ENCODE results near the gene FHIP1B.
"Not testable (repeated sequence)": the region's sequence is repeated elsewhere in the genome, so short reads cannot be mapped to it uniquely, and the experiment has no call there.

FHIP1B gene

DNA sequence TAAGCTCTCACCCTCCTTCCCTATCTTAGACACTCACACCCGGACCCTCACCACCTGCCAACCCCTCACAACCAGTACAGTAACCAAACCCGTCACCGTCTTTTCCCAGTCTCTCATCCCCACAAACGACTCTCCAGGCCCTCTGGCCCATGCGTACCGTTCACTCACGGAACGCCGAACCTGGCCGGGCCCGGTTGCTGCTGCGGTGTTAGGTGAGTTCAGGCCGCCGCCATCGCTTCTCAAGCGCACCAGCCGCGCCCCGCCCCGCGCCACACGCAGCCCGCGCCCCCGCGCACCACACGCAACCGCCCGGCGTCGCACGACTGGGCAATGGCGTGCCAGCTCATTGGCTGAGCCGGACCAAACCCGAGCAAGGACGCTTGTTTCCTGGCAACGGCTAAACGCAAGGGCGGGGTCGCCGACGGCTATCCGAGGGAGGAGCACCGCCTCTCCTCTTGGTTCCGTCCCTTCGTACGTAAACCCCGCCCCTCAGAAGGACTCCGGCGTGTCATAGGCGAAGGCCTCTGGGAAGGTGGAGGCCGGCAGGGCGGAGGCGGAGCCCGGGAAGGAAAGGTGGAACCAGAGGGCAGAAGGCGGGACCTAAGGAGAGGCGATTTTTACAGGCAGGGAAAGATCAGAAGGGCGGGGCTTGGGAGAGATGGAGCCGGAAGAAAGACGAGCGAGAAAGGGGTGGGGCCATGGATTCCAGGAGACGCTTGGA is at the start of gene FHIP1B:
Gene FHIP1B (minus strand): TSS at position 250 of the 721 bp plus-strand sequence. CDS start 10,120 bp downstream, outside the sequence.
- DNase-seq (ENCODE audit: low read depth): peak; percentile 99

DNA sequence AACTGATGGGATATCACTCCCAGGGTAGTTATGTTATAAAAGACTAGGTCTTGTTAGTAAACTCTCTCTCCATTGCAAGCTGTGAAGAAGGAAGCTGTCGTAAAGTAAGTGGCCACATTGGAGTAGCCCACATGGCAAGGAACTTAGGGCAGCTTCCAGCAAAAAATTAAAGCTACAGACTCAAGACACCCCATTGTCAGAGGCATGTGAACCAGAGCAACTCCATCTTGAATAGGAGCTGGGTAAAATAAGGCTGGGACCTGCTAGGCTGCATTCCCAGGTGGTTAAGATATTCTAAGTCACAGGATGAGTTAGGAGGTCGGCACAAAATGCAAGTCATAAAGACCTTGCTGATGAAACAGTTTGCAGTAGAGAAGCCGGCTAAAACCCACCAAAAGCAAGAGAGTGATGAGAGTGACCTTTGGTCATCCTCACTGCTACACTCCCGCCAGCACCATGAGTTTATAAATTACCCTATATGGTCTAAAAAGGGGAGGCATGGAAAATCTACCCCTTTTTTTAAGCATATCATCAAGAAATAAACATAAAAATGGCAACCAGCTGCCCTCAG is 49.1 kb upstream of the FHIP1B start:
- no peak for DNase-seq (ENCODE audit: low read depth)

DNA sequence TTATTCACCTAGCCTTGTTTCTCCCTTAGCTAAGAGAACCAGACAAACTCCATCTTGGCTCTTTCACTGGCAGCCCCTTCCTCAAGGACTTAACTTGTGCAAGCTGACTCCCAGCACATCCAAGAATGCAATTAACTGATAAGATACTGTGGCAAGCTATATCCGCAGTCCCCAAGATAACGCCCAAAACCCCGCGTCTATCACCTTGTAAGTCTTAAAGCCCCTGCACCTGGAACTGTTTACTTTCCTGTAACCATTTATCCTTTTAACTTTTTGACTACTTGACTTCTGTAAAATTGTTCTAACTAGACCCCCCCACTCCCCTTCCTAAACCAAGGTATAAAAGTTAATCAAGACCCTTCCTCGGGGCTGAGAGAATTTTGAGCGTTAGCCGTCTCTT is 46.4 kb upstream of the FHIP1B start:
- not testable (repeated sequence) for DNase-seq (ENCODE audit: low read depth)

- no peak for DNase-seq (ENCODE audit: low read depth)
These were observed 38.8 kb upstream of the FHIP1B start for GRCh38 chr11:6273188-6273587.

- DNase-seq (ENCODE audit: low read depth): no peak
These were observed 37.2 kb upstream of the FHIP1B start for GRCh38 chr11:6271598-6271997.

DNA sequence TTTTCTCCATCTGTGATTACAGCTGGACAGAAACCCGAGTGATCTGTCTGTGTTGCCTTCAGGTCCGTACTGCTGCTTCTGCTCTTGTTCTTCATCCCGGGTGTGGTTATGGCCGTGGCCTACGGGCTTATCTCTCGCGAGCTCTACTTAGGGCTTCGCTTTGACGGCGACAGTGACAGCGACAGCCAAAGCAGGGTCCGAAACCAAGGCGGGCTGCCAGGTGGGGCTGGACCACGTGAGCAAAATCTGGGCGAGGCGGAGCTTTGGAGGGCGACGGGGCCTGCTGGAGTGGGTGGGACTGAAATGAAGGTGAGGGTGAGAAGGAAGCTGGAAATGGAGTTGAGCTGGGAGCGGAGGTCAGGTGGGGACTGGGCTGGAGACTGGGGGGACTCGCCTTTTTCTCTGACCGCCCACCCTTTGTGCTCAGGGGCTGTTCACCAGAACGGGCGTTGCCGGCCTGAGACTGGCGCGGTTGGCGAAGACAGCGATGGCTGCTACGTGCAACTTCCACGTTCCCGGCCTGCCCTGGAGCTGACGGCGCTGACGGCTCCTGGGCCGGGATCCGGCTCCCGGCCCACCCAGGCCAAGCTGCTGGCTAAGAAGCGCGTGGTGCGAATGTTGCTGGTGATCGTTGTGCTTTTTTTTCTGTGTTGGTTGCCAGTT is 36.3 kb upstream of the FHIP1B start:
- DNase-seq (ENCODE audit: low read depth): no peak

- no peak for DNase-seq (ENCODE audit: low read depth)
These were observed 35.6 kb upstream of the FHIP1B start for GRCh38 chr11:6269994-6270393.

- no peak for DNase-seq (ENCODE audit: low read depth)
These were observed 34.4 kb upstream of the FHIP1B start for GRCh38 chr11:6268820-6269219.

DNA sequence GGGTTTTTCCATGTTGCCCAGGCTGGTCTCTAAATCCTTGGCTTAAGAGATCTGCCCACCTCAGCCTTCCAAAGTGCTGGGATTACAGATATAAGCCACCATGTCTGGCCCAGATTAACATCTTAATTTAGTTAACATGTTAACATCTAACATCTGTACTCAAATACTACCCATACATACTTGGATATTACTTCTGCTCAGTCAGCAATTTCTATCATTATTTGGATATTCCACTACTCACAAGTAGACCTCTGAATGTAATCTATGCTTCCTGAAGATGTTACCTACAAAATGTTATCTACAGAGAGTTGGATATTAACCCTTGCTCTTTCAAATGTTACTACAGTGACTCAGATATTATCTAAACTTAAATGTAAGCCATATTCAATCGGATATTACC is 29.2 kb upstream of the FHIP1B start:
- DNase-seq (ENCODE audit: low read depth): no peak

- no peak for DNase-seq (ENCODE audit: low read depth)
These were observed 25.8 kb upstream of the FHIP1B start for GRCh38 chr11:6260207-6260726.

DNA sequence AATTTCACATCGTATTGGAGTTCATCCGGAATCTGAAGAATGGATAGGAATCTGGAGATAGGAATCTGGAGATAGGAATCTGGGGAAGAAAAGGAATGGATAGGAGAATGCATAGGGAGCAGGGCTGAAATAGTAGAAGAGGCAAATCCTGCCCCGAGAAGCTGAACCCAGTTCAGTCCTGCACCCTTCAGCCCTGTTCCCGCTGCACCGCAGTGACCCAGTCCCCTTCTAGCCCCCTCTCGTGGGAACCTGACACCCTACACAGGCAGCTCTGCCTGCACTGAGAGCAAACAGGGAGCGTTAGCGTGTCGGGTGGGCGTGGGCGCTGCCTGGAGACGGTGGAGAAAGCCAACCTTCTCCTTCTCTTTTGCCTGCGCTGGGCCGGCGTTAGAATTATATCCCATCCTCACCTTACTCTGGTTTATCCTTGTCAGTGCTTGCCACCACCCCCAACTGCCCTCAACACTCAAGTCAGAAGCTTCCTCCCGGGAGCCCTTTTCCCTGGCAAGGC is 24.2 kb upstream of the FHIP1B start:
- DNase-seq (ENCODE audit: low read depth): no peak

DNA sequence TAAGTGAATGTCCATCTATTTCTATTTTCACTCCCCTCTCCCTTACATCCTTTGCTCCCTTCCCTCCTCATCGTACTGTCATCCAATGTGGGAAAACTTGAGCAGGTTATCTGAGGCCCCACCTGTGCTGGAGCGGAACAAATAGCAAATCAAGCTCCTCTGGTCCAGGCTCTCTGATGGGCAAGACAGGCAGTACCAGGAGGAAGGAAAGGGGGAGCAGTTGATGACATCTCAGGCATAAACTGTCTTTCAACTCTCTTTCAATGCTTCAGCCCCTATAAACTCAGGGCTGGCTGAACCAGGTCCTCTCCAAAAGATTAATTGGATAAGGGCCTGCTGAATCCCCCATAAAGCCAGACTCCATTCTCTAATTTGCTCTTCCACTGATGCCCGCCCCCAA is 23.7 kb upstream of the FHIP1B start:
- DNase-seq (ENCODE audit: low read depth): no peak

DNA sequence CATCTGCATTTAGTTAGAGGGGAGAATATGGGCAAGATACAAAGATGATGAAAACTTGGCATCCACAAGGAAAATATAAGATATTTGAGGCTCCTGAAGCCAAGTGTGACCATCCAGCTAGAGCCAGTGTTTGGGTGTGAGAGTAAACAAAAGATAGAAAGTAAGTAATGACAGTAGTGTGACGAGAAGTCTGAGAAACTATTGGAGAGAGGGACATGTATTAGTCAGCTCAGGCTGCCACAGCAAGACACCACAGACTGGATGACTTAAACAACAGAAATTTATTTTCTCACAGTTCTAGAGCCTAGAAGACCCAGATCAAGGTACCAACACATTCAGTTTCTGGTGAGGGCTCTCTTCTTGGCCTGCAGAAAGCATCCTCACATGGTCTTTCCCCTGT is 18.8 kb upstream of the FHIP1B start:
- DNase-seq (ENCODE audit: low read depth): no peak

DNA sequence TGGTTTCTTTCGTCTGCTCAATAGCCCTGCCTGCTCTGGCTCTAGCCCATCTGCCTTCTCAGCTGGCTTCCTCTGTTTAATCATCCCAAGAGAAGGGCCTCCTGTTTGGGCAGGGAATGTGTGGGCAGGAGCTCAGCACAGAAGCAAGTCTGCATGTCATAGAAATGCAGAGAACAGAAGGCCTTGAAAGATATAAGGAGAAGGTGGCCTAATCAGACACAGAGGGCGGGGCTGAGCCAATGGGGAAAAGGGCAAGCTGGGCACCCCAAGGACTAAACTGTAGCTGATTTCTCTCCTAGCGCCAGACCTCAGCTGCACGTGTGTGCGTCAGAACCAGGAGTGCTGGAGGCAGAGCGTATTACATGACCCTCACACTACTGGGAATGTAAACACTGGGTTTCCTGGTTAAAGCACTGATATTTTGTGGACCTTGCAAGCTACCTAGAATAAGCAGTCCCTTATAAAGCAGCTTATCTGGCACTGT is 17.6 kb upstream of the FHIP1B start:
- DNase-seq (ENCODE audit: low read depth): no peak

- DNase-seq (ENCODE audit: low read depth): no peak
These were observed 16.8 kb upstream of the FHIP1B start for GRCh38 chr11:6251120-6251733.

DNA sequence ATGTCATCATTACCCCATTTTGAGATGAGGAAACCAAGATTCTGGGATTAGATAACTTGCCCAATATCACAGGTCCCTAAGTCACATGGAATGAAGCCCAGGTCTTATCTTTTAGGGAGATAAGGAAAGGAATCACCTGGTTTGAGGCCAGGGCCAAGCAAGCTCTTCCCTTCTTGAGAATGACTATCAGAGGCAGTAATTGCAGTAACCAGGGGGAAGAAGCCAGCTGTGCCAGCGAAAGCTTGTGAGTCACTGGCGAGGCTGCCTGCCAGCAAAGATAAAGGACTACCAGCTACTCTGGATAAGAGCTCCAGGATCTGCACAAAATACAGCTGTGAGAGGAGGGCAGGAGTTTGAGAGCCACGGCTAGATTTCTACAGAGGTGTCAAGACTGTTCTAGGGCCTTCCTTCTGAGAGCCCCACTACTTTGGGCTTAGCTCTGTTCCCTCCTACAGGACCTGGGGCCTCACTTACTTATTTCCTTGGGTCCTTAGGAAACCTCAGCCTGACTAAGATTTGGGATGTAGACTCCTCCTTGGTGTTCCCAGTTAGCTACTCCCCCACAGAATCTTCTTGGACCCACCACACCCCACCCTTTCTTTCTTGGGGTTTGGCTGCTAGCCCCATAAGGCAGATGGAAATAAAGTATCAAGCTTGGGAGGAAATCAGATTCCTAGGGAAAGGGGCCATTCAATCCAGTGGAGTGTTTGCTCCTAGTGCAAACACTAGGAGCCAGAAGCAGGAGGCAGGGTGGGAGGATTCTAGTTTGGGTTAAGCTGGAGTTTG is 15.5 kb upstream of the FHIP1B start:
- no peak for DNase-seq (ENCODE audit: low read depth)

GRCh38 chr11:6248897-6249296 is 14.5 kb upstream of the FHIP1B start:
- not testable (repeated sequence) for DNase-seq (ENCODE audit: low read depth)

- DNase-seq (ENCODE audit: low read depth): no peak
These were observed 13.8 kb upstream of the FHIP1B start for GRCh38 chr11:6248248-6248647.

- DNase-seq (ENCODE audit: low read depth): no peak
These were observed 11.1 kb upstream of the FHIP1B start for GRCh38 chr11:6245536-6245935.

DNA sequence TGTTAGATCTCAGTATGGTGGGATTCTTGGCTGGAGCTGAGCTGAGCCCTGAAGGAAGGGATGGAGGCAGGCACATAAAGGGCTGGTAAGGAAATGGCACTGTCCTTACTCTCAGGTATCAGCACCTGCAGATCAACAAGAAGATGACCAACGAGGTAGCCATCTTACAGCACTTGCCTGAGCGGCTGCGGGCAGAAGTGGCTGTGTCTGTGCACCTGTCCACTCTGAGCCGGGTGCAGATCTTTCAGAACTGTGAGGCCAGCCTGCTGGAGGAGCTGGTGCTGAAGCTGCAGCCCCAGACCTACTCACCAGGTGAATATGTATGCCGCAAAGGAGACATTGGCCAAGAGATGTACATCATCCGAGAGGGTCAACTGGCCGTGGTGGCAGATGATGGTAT is 6.9 kb upstream of the FHIP1B start:
- no peak for DNase-seq (ENCODE audit: low read depth)

DNA sequence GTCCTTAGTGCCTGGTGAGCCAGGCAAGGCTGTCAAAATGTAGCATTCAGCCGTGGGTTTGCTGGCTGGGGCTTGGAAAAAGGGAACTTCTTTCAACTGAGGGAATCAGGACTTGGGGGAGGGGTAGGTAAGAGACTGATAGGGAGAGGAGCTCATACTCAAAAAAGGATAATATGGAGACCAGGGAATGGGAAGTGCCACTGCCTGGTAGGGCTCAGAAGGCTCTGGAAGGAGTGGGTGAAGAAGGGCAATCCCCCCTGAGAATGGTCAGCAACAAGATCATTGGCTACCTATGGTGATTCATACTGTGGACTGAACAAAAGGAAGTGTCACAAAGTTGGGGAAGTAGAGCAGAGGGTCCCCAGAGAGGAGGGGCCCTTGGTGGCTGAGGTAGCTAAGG is 6.3 kb upstream of the FHIP1B start:
- DNase-seq (ENCODE audit: low read depth): no peak

DNA sequence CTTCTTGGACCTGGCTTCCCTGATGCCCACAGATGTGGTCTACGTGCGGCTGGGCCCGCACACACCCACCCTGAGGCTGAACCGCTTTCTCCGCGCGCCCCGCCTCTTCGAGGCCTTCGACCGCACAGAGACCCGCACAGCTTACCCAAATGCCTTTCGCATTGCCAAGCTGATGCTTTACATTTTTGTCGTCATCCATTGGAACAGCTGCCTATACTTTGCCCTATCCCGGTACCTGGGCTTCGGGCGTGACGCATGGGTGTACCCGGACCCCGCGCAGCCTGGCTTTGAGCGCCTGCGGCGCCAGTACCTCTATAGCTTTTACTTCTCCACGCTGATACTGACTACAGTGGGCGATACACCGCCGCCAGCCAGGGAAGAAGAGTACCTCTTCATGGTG is 5.7 kb upstream of the FHIP1B start:
- DNase-seq (ENCODE audit: low read depth): no peak

Data from activated T-helper 9 cell treated with anti-CD3 and anti-CD28 coated beads, Interleukin-2, amount 50 U/mL, for 16 hours (primary cell).